ENCODE results near the gene PDGFRB.
A peak's percentile ranks its signal among the peaks of the same experiment; 100 is the strongest.

The PDGFRB gene

GRCh38 chr5:150142185-150142958, 13.3 kb downstream of the PDGFRB start:
- Histone ChIP-seq H3K9me3 (no peaks in the 10 kb centered on the region), H3K9ac (peak overlapping the region; percentile 86), H3K36me3 (peaks cover 17% of the 10 kb centered on the region), H3K4me2 (peak overlapping the region; percentile 100), H3K27ac (peak overlapping the region; percentile 93), H3K4me3 (peak overlapping the region; percentile 67), H3K4me1 (peaks cover 94% of the 10 kb centered on the region), H3K27me3 (no peaks in the 10 kb centered on the region), H4K20me1 (no peaks in the 10 kb centered on the region)
- TF ChIP-seq Cebpa-rat (IDR thresholded peaks at IDR 0.05) = no peak

DNA sequence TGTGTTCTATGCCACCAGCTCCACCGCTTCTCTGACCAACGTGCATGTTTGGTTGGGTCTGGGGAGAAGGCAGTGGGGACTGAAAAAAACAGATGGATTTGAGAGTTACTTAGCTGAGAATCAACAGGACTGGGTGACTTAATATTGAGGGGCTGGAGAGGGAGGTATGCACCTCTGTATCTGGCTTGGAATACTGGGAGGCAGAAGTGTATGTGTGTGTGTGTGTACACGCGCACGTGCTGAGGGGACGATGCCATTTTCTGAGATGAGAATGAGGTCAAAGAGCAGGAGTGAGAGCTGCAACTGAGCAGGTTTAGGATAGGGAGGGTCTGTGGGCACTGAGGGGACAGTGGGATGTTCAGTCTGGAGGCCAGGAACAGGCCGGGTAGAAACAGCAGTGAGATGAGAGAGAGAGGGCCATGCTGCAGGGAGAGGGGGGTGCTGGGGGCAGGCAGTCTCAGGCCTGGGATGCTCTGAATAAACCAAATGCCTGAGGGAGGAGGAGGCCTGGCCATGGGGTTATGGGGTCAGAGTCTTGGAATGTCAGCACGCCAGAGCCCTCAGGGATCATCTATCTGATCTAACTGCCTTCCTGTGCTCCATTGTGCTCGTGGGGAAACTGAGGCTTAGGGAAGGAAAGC, 14.0 kb downstream of the PDGFRB start:
- H4K20me1 ChIP-seq = no peaks in the 10 kb centered on the region
- no peaks in the 10 kb centered on the region for H3K27me3 ChIP-seq
- no peak for TF ChIP-seq Cebpa-rat (IDR thresholded peaks at IDR 0.05)
- H3K27ac ChIP-seq = peak overlapping the region; percentile 93
- peak overlapping the region; percentile 100 for H3K4me2 ChIP-seq
- H3K9me3 ChIP-seq = no peaks in the 10 kb centered on the region
- peaks cover 19% of the 10 kb centered on the region for H3K36me3 ChIP-seq
- peak overlapping the region; percentile 82 for H3K9ac ChIP-seq
- peaks cover 94% of the 10 kb centered on the region for H3K4me1 ChIP-seq
- peak overlapping the region; percentile 60 for H3K4me3 ChIP-seq

DNA sequence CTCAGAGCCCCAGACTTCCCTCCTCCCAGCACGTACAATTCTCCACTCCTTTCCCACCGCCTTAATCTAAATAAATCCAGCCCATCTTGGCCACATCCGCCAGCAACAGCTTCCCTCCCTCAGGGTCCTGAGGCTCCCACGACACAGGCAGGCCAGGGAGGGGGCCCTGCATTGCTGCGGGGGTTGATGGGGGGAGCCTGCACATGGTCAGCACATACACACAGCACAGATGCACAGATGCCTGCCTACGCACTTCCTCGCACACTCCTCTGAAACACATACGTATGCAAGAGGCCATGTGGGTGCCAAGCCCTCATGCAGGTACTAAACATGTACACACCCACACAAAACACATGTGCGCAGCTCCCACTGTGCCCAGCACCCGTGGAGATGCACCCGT, 14.8 kb downstream of the PDGFRB start:
- H3K27me3 ChIP-seq = no peaks in the 10 kb centered on the region
- peaks cover 25% of the 10 kb centered on the region for H3K36me3 ChIP-seq
- no peak for TF ChIP-seq Cebpa-rat (IDR thresholded peaks at IDR 0.05)
- H3K9ac ChIP-seq = peak overlapping the region; percentile 82
- no peaks in the 10 kb centered on the region for H4K20me1 ChIP-seq
- H3K9me3 ChIP-seq = no peaks in the 10 kb centered on the region
- peaks cover 94% of the 10 kb centered on the region for H3K4me1 ChIP-seq
- peak overlapping the region; percentile 100 for H3K4me2 ChIP-seq
- peak overlapping the region; percentile 93 for H3K27ac ChIP-seq
- peak overlapping the region; percentile 60 for H3K4me3 ChIP-seq

GRCh38 chr5:150139334-150139733, 16.3 kb downstream of the PDGFRB start:
- Histone ChIP-seq H3K27ac (peak overlapping the region; percentile 93), H3K9me3 (no peaks in the 10 kb centered on the region), H3K27me3 (no peaks in the 10 kb centered on the region), H3K4me2 (peak overlapping the region; percentile 100), H3K4me3 (peak overlapping the region; percentile 36; the same call in 1 of the 2 replicates), H3K36me3 (peaks cover 40% of the 10 kb centered on the region), H4K20me1 (no peaks in the 10 kb centered on the region), H3K4me1 (peaks cover 99% of the 10 kb centered on the region), H3K9ac (peak overlapping the region; percentile 82)
- no peak for TF ChIP-seq Cebpa-rat (IDR thresholded peaks at IDR 0.05)

DNA sequence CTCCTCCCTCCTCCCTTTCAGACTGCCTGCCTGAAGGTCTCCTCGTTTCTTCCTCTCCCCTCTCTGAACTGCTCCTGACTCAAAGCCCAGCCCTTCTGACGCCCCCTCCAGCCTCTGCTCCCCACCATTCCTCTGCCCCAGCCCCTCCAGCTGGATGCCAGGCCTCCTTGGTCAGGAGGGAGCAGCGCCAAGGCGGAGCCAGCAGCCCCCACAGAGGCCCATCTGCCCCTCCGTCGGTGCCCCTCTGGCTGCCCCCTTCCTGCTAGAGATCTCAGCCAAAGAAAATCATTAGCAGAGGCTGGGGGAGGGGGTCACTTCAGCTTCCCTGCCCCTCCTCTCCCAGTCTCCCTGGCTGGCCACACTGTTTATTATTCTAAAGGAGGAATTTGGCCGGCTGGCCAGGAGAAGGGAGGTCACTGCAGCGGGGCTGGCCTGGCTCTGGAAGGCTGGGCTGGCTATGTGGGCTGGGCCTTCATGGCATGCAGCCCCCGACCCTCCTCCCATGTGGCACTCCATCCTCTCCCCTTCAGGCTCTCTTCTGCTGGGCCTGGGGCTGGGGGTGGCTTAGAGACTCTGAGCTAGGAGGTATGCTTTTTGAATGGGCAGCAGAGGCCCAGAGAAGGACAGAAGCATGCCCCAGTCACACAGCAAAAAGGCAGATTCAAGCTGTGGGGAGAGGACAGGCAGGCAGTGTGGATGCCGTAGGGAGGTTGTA, 16.9 kb downstream of the PDGFRB start:
- Histone ChIP-seq H3K27ac (peak overlapping the region; percentile 93), H3K27me3 (no peaks in the 10 kb centered on the region), H3K4me2 (peak overlapping the region; percentile 100), H3K4me1 (peaks cover 100% of the 10 kb centered on the region), H3K4me3 (peak overlapping the region; percentile 36; the same call in 1 of the 2 replicates), H3K9ac (peak overlapping the region; percentile 82), H3K36me3 (peaks cover 46% of the 10 kb centered on the region), H3K9me3 (no peaks in the 10 kb centered on the region), H4K20me1 (no peaks in the 10 kb centered on the region)
- no peak for TF ChIP-seq Cebpa-rat (IDR thresholded peaks at IDR 0.05)

GRCh38 chr5:150137997-150138396, 17.6 kb downstream of the PDGFRB start:
- Histone ChIP-seq H3K27me3 (no peaks in the 10 kb centered on the region), H4K20me1 (no peaks in the 10 kb centered on the region), H3K9me3 (no peaks in the 10 kb centered on the region), H3K36me3 (peaks cover 53% of the 10 kb centered on the region), H3K9ac (peak overlapping the region; percentile 82), H3K4me1 (peaks cover 100% of the 10 kb centered on the region), H3K27ac (peak overlapping the region; percentile 93), H3K4me2 (peak overlapping the region; percentile 100), H3K4me3 (0 out of 2 replicates have a peak overlapping the region, but pooled peaks have one; percentile 36)
- no peak for TF ChIP-seq Cebpa-rat (IDR thresholded peaks at IDR 0.05)

- H3K36me3 ChIP-seq = peaks cover 58% of the 10 kb centered on the region
- H3K9me3 ChIP-seq = no peaks in the 10 kb centered on the region
- peak overlapping the region; percentile 100 for H3K4me2 ChIP-seq
- H3K4me3 ChIP-seq = no peak overlapping the region; the same call in 1 of the 2 replicates
- peak overlapping the region; percentile 93 for H3K27ac ChIP-seq
- H4K20me1 ChIP-seq = no peaks in the 10 kb centered on the region
- TF ChIP-seq Cebpa-rat (IDR thresholded peaks at IDR 0.05) = no peak
- no peaks in the 10 kb centered on the region for H3K27me3 ChIP-seq
- H3K9ac ChIP-seq = peak overlapping the region; percentile 82
- peaks cover 100% of the 10 kb centered on the region for H3K4me1 ChIP-seq
Measured at GRCh38 chr5:150137168-150137957, 18.3 kb downstream of the PDGFRB start.

DNA sequence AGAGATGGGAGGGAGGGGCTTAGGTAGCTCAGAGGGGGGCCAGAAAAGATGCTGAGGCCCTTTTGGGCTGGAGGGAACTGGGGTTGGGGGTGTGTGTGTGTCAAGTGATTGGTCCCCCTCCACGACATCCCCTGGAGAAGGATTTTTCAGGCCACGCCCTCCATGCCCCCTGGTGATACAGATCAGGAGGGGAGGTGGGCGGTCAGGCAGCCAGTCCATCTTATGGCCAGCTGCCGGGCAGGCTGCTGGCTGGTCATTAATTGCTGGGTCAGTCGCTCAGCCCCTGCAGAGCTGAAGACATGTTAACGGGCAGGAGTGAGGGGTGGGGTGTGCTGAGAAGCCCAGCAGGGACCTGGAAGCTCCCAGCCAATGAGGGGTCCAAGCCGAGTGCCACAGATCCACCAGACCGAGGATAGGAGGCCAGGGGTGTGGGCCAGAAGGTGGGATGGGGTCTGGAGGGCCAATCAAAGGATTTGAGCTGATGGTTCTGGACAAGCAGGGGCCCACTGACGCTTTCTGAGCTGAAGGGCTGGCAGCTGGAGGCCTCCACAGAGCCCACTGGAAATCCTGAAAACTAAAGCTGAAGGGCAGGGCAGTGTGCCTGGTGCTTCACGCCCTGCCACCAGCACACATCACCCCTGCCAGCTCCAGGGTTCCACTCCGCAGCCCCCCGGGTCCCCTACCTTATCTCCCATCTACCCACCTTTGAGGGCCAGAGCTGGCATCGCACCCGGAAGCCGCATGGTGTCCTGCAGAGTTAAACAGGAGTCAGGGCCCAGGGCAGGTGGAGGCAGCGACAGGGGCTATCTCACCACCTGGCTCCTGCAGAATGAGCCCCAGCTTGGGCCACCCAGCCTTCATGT, 19.1 kb downstream of the PDGFRB start:
- no peak for TF ChIP-seq Cebpa-rat (IDR thresholded peaks at IDR 0.05)
- Histone ChIP-seq H3K9ac (peak overlapping the region; percentile 82; the same call in 1 of the 2 replicates), H3K27me3 (no peaks in the 10 kb centered on the region), H3K9me3 (no peaks in the 10 kb centered on the region), H4K20me1 (no peaks in the 10 kb centered on the region), H3K4me1 (peaks cover 100% of the 10 kb centered on the region), H3K27ac (peak overlapping the region; percentile 93), H3K36me3 (peaks cover 61% of the 10 kb centered on the region), H3K4me3 (no peak overlapping the region), H3K4me2 (peak overlapping the region; percentile 100)

Data from BLaER1 (cell line).